Fibroblast of the conjunctiva (primary cell): ENCODE measurements around the gene SLCO2A1.

Experiments
- DNase-seq: peaks from one replicate; pipeline ENCODE4 v3.0.0-alpha.2; 2010; ENCODE audit warnings: low read depth

Gene SLCO2A1

DNA sequence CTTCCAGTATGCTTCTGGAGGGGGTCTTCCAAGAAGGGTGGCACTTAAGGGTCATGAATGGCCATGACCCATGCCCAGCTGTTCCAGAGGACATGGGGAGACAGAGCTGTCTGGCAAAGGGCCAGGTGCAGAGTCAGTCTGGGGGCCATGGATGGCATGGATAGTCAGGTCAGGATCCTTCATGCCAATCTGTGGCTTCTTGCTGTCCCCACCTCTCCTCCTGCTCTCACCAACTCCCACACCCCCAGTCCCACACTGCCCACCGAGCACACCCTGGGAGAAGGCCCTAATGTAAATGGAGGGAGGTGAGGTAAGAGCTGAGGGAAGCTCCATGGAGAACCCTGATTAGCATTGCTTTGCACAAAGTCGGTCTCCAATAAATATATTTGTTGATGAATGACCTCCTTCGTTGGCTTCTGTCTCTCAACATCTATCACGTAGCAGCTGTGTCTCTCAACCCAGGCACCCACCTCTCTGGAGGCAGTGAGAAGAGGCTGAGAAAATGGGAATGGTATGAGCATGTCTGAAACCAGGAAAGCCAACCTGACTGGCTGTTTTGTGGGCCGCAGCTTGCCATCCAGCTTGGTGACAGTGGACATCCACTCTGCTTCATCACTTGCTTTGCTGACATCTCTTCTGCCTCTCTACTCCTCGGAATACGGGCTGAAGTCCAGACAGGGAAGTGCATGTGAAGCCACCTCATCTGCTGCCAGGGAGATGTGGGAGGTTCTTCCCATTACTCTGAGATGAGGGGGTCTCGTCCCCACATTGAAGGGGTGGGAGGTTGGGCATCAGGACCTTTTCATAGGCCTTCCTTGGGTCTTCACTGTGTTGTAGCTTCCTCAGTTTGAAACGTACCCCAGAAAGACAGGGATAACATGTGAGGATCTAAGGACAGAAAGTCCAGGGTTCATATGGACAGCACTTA, 96.4 kb downstream of the SLCO2A1 start:
- no peak for DNase-seq

DNA sequence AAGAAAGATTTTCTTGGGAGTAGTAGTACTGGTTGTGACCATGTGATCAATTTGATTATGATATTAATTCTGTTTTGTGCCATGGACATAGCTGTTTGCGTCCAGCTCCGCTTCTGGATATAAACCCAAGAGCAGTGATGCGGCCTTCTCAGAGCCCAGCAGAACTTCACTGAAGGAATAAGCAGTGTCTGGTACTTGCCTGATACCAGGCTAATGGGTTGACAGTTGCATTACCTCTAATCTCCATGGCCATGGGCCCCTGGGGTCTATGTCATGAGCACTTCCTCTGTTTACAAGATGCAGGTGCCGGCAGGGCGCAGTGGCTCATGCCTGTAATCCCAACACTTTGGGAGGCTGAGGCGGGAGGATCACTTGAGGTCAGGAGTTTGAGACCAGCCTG, 97.7 kb downstream of the SLCO2A1 start:
- no peak for DNase-seq

DNA sequence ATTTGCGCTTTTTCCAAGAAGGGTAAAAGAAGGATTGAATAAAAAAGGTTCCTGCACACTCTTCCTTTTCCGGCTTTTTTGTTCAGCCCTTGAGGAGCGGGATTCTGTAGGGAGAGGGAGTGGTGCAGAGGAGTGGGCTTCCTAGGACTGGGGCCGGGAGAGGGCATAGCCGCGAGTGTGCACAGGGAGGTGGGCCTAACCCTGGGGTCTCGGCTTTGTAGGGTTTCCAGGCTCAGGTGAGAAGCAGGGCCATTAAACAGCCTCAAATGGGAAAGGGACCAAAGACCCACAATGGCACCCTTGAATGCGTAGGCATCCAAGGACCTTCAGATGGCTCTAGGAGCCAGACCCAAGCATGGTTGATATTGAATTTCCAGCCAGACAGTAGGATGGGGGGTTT, 98.6 kb downstream of the SLCO2A1 start:
- no peak for DNase-seq

DNA sequence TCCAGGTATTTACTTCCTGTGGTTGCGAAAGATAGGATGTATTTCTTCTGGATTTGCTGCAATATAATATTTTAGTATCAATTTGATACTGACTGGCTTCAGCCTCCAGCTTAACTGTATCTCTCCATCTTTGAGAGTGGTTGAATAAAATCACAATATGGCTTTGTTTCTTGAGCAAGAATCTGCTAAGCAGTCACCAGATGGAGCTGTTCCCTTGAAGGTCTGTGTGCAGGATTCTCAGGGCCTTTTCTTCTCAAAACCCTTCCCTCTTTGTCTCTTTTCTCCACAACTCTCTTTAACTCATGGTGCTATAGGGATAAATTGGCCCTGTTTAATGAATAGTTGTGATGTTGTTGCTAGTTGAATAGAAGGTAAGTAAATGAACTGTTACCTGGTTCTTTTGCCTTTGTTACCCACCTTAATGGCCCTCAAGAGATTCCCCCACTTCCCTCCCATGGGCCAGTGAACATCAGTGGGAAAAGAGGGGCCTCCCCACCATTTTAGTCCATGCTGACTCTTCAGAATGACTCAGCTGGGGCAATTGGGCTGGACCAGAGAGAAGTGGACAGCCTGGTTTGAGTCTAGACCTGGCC, 99.3 kb downstream of the SLCO2A1 start:
- peak; percentile 80 for DNase-seq

DNA sequence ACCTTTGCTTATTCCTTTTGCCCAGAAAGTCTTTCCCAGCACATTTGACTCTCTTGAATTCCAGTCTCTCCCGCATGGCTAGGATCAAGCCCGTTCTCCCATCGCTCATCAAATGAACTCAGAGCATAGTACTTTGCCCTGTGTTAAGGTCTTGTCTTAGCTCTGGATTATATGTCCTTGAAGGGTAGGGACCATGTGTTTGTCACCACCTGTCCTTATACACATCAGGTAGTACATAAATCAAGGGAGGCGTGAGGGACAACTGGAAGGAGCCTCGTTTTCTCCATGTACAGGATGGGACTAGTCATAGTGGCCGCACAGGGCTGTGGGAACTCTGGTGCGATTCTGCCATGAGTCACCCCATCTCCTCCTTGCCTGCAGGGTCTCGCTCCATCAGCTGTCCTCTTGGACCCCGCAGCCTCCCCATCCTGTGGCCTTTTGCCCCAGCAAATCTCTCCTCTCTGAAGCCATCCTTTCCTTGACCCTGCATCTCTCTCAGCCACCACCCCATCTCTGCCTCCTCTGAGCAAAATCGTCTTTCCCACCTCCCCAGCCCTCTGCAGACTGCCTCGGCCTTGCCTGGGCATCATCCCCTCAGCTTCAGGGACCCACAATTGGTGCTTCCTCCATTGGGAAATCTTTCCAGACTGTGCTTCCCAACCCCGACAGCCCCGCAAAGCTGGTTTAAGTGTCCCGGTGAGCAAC, 100.7 kb downstream of the SLCO2A1 start:
- no peak for DNase-seq

DNA sequence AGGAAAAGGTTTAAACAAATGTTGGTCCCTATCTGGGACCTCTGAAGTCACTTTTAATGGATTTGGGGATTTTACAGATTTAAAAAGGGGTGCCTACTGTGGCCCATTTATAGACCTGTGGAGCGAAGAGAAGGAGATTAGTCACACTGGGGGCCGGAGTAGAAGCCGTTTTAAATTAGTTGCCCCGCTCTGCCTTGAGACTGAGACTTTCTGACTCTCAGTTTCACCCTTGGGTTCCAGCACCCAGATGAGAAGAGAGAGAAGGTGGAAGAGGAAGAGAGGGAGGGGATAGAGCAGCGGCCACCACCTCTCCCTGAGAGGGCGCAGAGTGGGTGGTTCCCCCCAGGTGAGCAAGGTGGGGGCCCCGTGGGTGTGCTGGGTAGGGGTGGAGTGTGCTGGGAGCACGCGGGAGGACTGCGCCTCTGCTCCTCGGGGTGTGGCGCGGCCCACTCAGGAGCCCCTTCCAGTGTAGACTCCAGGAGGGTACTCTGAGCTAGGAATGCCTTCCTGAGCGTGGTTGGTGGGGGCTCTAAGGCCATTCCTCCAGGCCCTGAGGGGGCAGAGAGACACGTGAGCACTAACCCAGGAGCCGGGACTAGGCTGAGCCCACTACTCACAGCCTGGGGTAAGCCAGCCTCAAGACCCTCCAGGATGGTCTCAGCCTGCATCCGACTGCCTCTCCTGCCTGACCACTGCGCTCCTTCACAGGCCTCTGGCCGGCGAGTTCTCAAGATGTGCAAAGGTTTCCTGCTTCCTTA, 101.4 kb downstream of the SLCO2A1 start:
- no peak for DNase-seq

DNA sequence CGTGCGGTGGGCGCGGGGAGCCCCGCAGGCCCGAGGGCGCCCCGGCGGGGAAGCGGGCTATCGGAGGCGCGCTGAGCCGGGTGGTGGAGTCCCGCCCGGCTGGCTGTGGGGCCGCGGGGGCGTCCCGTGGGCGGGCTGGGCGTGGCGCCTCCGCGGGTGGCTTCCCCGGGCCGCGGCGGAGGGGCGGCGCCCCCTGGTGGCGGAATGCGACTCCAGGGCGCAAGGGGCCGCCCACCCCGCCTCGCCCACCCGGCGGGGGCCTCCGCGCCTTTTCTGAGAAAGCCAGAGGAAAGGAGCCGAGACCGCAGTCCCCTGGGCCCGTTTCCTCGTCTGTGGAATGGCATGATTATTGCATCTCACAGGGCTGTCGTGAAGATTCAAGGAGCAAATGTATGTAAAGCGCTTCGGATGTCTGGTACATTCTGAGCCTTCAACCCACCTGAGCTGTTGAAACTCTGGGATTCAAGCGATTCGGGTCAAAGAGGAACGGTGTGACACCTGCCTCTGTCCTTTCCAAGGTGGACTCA, 102.1 kb downstream of the SLCO2A1 start:
- no peak for DNase-seq

DNA sequence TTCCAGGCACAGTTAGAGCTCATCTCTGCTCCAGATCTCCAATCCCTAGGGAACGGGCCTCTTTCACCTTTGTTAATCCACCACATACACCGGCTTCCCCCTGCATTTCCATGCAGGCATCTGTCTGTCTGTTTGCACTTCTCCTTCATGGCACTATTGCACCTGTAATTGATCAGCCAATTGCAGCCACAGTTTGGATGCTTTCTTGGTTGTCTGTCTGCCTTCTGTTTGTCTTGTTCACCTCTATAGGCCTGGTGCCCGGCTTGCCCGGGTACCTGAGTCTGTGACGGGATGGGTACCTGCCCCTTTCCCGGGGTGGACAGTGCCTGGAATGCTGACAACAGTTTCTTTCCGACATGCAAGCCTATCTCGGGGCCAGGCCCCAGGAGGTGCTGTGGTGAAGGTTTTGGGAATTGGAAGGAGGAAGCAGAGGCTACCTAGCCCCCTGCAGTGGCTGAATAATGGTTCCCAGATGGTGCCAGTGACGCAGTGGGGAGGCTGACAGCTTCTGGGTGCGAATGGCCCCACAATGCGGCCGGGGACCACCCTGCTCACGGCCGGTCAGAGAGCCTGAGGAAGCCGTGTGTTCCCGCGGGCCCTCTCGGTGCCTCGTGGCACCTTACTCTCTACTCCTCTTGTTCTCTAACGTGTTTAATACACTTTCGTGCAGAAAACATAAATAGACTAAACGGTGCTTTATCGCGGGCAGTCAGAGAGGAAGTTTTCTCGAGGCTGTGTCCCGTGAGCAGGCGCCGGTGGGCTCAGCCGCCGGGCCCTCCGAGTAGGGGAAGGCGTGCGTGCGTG, 102.8 kb downstream of the SLCO2A1 start:
- no peak for DNase-seq

DNA sequence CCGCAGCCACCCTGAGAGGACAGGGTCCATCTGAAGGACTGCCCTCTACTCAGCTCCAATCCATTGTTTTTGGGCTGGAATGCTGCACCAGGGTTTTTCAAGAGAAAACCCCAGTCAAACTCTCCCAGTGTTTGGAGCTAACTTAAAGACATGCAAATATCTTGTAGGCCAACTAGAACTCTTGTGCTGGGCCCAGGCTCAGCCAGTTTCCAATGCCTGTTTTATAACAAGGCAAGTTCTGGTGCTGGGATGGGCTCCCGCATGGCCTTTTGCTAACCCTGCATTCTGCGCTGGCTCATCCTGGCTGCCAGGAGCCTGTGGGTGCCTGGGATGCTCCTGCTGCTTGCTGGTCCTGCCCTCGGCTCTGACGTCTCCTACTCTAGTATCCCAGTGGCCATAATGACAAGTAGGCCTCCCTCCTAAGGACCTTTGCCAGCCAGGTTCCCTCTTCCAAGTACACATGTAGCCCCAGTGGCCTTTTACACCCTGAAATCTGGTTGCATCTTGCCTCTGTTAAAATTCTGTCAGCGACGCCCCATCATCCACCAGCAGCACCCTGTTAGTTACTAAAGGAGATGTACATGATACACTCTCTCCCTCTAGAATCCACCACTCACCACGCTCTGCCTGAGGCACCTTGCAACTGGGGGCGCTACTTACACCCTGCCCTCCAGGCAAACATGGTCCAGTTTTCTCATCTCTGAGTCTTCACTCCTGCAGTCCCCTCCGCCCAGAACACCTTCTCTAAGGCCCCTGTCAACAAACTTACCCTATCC, 103.6 kb downstream of the SLCO2A1 start:
- DNase-seq = no peak

DNA sequence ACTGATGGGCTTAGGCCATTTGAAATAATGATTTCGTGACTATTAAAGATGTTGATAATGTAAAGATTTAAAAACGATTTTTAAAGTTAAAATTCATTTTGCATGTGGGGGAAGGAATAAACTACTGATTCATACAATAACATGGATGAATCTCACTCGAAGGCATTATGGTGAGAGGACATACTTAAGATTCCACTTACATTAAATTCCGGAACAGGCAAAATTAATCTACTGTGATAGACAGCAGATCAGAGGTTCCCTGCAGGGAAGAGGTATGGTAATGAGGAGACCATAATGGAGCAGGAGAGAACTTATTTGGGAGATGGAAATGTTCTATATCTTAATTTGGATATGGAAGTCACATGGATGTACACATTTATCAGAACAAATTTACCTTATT, 105.7 kb downstream of the SLCO2A1 start:
- DNase-seq = no peak

DNA sequence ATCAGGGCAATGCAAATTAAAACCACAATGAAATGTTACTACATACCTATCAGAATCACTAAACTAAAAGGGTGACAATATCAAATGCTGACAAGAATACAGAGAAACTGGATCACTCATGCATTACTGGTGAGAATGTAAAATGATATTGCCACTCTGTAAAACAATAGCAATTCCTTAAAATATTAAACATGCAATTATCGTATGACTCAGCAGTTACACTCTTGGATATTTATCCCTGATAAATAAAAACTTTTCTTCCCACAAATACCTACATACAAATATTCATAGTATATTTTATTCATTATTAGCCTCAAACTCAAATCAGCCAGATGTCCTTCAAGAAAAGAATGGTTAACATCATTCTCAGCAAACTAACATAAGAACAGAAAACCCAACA, 108.1 kb downstream of the SLCO2A1 start:
- DNase-seq = no peak

DNA sequence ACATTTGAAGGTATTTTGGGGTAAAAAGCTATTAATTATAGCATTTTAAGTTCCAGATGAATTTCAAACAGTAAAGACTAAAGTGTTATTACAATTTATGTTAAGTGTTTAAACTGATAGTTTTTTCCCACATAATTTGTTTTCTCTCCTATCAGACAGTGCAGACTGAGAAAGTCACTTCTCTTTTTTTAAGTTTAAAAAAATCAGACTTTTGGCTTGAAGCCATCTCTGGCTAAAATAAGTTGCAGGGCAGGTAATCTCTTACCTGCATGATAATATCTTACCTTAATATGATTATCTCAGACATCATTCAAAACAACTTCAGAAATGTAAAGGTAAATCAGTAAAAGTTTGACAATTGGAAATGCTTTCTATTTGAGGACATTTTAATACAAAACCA, 112.6 kb downstream of the SLCO2A1 start:
- no peak for DNase-seq

DNA sequence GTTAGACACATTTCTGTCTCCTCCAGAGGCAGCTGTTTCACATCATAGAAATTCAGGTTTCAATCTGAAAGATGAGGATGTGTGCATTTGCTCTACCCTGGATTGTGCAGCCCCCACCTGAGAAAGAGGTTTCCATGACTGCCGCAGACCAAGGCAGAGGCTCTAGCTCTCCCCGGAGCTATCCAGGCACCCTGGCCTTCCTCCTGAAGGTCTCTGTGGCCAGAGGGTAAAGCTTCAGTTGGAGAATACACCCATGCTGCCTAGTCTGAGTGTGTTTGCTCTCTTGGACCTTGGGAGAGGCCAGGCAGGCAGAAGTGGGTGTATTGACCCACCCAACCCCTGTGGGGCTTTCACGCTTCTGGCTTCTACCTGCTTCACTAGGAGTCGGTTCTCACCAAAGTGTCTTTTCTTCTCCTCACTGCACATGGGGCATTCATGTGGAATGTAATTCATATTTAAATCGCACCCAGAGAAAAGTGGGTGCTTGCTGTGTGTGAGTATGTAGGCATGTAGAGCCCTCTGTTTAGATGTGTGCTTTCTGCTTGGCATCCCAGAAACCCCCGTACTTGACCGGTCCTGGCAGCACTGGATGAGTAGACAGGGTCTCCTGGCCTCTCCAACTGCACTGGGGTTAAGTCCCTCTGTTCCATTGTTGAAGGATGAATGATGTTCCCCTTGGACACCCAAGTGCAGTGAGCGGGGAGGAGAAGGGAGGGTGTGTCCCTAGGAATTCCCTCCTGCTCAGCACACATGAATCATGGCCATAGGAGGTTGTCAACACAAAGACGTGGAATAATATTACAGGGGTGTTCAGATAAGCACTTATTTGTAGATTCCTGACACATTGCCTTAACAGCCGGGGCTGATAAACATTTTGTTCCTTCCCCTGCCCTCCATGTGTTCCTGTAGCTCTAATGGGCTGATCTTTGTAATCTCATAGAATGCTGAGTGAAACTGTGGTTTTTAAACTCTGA, 113.8 kb downstream of the SLCO2A1 start:
- no peak for DNase-seq

DNA sequence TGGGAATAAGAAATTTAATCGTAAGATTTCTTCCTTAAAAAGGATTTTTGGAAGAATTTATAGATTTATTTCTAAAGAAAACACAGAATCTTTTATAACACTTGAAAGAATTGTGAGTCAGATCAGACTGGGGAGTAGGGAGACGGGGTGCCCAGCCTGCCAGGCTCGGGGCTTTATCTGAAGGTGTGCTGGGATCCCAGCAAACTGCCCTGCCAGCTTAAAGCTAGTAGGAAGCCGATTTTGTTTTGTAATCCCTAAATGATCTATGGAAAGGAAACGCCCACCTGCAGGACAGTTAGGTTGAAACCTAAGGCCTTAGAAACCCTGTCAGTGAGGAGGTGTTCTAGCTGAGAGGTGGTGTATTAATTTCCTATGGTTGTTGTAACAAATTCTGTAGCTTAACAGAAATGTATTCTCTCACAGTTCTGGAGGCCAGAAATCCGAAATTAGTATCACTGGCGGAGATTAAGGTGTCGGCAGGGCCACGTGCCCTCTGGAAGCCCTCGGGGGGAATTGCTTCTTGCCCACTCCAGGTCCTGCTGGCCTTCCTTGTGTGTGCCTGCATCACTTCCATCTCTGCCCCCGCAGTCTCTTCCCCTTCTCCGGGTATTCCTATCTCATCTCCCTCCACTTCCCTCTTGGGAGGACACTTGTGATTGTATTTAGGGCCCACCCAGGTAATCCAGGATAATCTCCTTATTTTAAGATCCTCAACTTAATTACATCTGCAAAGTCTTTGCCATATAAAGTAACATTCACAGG, 114.7 kb downstream of the SLCO2A1 start:
- no peak for DNase-seq

DNA sequence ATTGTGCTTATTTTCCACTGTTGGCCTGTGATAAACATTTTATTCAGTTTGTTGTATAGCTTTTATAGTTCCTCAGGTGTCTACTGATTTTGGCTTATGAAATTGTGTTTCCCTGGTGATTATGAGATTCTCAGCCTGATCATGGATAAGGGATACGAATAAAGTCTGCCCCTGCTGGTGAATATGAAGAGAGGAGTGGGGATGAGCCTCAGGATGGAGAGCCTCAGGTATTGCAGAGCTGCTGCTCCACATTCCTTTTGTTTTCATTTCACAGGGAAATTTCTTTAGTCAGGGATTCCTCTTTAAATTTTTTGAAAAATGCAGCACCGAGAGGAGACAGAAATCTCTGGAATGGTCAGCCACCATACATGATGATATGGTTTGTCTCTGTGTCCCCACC, 119.3 kb downstream of the SLCO2A1 start:
- DNase-seq = no peak

DNA sequence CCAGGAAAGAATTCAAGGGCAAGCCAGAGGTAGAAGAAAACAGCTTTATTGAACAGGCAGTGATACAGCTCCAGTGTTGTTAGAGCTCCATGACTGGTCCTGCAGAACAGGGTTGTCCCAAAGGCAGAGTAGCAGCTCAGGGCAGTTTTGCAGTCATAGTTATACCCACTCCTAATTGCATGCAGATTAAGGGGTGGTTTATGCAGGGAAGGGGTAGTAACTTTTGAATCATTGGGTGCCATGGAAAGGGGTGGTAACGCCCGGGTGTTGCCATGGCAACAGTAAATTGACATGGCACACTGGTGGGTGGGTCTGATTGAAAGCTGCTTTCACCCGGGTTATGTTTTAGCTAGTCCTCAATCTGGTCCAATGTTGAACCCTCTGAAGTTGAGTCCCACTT, 124.3 kb downstream of the SLCO2A1 start:
- no peak for DNase-seq

DNA sequence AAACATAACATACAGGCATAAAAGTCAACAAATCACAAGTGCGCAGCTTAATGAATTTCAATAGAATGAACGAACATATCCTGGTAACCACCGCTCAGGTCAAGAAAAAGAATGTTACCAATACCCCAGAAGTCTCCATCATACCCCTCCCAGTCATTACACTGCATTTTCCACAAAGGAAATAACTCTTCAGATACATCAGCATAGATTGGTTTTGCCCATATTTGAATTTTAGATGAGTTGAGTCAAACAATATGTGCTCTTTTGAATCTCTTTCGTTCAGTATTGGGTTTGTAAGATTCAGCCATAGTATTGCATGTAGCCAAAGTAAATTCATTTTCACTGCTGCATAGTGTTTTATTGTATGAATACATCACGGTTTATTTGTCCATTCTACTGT, 127.9 kb downstream of the SLCO2A1 start:
- no peak for DNase-seq

DNA sequence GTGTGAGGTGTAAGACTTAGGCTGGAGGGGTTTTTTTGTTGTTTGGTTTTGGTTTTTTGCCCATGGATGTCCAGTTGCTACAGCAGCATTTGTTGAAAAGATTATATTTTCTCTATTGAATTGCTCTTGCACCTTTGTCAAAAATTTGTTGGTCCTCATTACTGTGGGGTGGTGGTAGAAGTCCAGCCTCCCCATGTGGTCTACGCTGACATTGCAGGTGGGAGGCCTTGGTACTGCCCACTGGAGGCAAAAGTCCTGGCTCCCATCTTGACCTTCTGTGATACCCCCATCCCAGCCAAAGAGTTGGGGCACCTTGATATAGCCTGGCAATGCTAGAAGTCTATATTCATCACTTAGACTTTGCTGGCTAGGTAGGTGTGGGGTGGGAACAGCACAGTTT, 128.6 kb downstream of the SLCO2A1 start:
- DNase-seq = no peak
